ENCODE measurements around the gene MBD3L5.
"Not testable (repeated sequence)": the region's sequence is repeated elsewhere in the genome, so short reads cannot be mapped to it uniquely, and the experiment has no call there.

MBD3L5 gene

GRCh38 chr19:7051421-7051820 is 21.0 kb downstream of the MBD3L5 start:
- DNase-seq (ENCODE audit: low read depth, low spot score), result not testable (repeated sequence)

GRCh38 chr19:7052896-7053295 is 22.5 kb downstream of the MBD3L5 start:
- not testable (repeated sequence) for DNase-seq (ENCODE audit: low read depth, low spot score)

GRCh38 chr19:7054635-7055368 is 24.4 kb downstream of the MBD3L5 start:
- not testable (repeated sequence) for DNase-seq (ENCODE audit: low read depth, low spot score)

- not testable (repeated sequence) for DNase-seq (ENCODE audit: low read depth, low spot score)
These were observed 25.3 kb downstream of the MBD3L5 start for GRCh38 chr19:7055679-7056078.

- DNase-seq (ENCODE audit: low read depth, low spot score), result not testable (repeated sequence)
These were observed 26.0 kb downstream of the MBD3L5 start for GRCh38 chr19:7056371-7056770.

GRCh38 chr19:7058576-7058975 is 28.2 kb downstream of the MBD3L5 start, which contains the start of gene MBD3L3:
Gene MBD3L3 (minus strand): TSS chr19:7058676. CDS start chr19:7058605, 71 bp downstream.
- DNase-seq (ENCODE audit: low read depth, low spot score), result not testable (repeated sequence)

GRCh38 chr19:7059977-7060376 is 29.6 kb downstream of the MBD3L5 start:
- not testable (repeated sequence) for DNase-seq (ENCODE audit: low read depth, low spot score)

GRCh38 chr19:7063339-7063738 is 33.0 kb downstream of the MBD3L5 start:
- DNase-seq (ENCODE audit: low read depth, low spot score), result no peak

- no peak for DNase-seq (ENCODE audit: low read depth, low spot score)
These were observed 33.5 kb downstream of the MBD3L5 start for GRCh38 chr19:7063764-7064418.

- DNase-seq (ENCODE audit: low read depth, low spot score), result not testable (repeated sequence)
These were observed 36.7 kb downstream of the MBD3L5 start for GRCh38 chr19:7067122-7067521.

GRCh38 chr19:7067716-7068115 is 37.3 kb downstream of the MBD3L5 start:
- no peak for DNase-seq (ENCODE audit: low read depth, low spot score)

- DNase-seq (ENCODE audit: low read depth, low spot score), result no peak
These were observed 38.2 kb downstream of the MBD3L5 start for GRCh38 chr19:7068599-7068998.

- peak; percentile 98 for DNase-seq (ENCODE audit: low read depth, low spot score)
These were observed 38.9 kb downstream of the MBD3L5 start, which contains the start of gene ZNF557 for GRCh38 chr19:7069042-7069903. Gene ZNF557 (plus strand): TSS chr19:7069703. CDS start chr19:7075075, 5,372 bp downstream.

GRCh38 chr19:7069904-7070226 is 39.5 kb downstream of the MBD3L5 start:
- DNase-seq (ENCODE audit: low read depth, low spot score), result no peak

- no peak for DNase-seq (ENCODE audit: low read depth, low spot score)
These were observed 42.2 kb downstream of the MBD3L5 start for GRCh38 chr19:7072541-7072940.

GRCh38 chr19:7074705-7075282 is 44.4 kb downstream of the MBD3L5 start:
- no peak for DNase-seq (ENCODE audit: low read depth, low spot score)

GRCh38 chr19:7076151-7076550 is 45.8 kb downstream of the MBD3L5 start:
- DNase-seq (ENCODE audit: low read depth, low spot score), result no peak

- DNase-seq (ENCODE audit: low read depth, low spot score), result no peak
These were observed 47.6 kb downstream of the MBD3L5 start for GRCh38 chr19:7078008-7078407.

Data from activated CD4-positive, CD25-positive, alpha-beta regulatory T cell treated with anti-CD3 and anti-CD28 coated beads, Interleukin-2, amount 50 U/mL, for 16 hours (primary cell).